MM.1S (cell line): ENCODE measurements around the gene ZFP36L1.

ENCODE experiments used
- EZH2 ChIP-seq: fragments of 300-600 bp; sonication (generic); optimal IDR thresholded peaks from 2 replicates; pipeline ENCODE3; 2017; ENCODE audit warnings: low read depth, mild to moderate bottlenecking, antibody characterized with exemption, low read length, mixed read lengths
- EZH2phosphoT487 ChIP-seq: fragments of 300-600 bp; sonication (generic); IDR thresholded peaks from 2 replicates; pipeline ENCODE4 v1.6.1; 2018; ENCODE audit warnings: antibody characterized with exemption, low read length
- TF ChIP-seq, protein P1 (sequence below): fragments of 300-600 bp; sonication (generic); IDR thresholded peaks from 2 replicates; pipeline ENCODE4 v1.5.1; 2016; ENCODE audit warnings: antibody characterized with exemption, low read length, mixed read lengths

- TF ChIP-seq, protein P1, sequence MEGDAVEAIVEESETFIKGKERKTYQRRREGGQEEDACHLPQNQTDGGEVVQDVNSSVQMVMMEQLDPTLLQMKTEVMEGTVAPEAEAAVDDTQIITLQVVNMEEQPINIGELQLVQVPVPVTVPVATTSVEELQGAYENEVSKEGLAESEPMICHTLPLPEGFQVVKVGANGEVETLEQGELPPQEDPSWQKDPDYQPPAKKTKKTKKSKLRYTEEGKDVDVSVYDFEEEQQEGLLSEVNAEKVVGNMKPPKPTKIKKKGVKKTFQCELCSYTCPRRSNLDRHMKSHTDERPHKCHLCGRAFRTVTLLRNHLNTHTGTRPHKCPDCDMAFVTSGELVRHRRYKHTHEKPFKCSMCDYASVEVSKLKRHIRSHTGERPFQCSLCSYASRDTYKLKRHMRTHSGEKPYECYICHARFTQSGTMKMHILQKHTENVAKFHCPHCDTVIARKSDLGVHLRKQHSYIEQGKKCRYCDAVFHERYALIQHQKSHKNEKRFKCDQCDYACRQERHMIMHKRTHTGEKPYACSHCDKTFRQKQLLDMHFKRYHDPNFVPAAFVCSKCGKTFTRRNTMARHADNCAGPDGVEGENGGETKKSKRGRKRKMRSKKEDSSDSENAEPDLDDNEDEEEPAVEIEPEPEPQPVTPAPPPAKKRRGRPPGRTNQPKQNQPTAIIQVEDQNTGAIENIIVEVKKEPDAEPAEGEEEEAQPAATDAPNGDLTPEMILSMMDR: no peak
- TF ChIP-seq EZH2phosphoT487 (no peak), EZH2 (no peak)
These were observed 39.2 kb downstream of the ZFP36L1 start for GRCh38 chr14:68753690-68754089.
